ENCODE measurements around the gene CDY1.
"Not testable (repeated sequence)": the region's sequence is repeated elsewhere in the genome, so short reads cannot be mapped to it uniquely, and the experiment has no call there.

Gene CDY1, protein sequence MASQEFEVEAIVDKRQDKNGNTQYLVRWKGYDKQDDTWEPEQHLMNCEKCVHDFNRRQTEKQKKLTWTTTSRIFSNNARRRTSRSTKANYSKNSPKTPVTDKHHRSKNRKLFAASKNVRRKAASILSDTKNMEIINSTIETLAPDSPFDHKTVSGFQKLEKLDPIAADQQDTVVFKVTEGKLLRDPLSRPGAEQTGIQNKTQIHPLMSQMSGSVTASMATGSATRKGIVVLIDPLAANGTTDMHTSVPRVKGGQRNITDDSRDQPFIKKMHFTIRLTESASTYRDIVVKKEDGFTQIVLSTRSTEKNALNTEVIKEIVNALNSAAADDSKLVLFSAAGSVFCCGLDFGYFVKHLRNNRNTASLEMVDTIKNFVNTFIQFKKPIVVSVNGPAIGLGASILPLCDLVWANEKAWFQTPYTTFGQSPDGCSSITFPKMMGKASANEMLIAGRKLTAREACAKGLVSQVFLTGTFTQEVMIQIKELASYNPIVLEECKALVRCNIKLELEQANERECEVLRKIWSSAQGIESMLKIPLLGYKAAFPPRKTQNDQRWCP

DNA sequence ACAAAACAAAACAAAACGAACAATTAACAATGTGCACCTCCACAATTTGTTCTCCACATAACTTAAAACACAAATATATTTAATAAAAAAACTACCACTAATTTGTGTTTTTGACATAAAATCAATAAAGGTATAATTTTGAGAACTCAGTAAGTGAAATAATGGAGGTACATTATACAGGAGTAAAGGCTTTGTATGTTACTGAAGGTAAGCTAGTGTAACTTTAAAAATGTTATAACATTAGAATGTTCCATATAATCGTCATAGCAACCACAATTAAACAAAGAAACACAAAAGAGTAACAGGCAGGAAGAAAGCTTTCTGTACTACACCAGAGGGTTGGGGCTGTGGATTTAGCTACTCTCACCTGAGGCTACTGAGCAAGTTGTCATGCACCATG, at the start of gene CDY1:
CDY1 (plus strand) TSS at position 301 of the 400 bp plus-strand sequence. CDS start 326 bp downstream, outside the sequence.
- DNase-seq = not testable (repeated sequence)

DNA sequence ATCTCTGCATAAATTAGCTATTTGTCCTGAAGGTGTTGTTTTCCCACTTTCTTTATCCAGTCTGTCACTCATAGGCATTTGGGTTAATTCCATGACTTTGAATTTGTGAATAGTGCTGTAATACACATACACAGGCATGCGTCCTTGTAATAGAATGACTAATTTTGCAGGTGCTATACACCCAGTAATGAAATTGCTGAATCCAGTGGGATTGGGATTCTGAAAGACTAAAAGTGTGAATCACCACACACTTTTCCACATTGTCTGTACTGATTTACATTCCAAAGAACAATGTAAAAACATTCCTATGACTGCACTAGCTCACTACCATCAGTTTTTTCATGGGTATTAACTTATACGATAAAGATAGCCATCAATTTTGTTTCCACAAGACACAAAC, 28.6 kb upstream of the CDY1 start:
- DNase-seq = not testable (repeated sequence)

DNA sequence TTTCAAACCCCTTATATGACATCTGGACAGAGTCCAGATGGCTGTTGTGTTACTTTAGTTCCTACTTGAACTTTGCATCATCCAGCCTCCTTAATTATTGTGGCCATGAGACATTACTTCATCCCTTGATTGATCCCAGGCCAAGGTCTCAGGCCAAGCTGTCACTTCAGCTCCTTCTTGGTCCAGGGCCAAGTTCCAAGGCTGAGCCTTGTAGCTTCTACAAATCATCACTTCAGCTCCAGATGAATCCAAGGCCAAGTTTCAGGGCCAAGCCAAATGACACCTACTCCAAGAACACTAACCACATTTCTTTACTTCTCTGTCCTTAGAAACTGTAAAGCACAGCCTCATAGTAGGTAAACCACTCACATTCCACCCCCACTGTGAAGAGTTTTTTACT, 1.7 kb upstream of the CDY1 start:
- DNase-seq = not testable (repeated sequence)

DNA sequence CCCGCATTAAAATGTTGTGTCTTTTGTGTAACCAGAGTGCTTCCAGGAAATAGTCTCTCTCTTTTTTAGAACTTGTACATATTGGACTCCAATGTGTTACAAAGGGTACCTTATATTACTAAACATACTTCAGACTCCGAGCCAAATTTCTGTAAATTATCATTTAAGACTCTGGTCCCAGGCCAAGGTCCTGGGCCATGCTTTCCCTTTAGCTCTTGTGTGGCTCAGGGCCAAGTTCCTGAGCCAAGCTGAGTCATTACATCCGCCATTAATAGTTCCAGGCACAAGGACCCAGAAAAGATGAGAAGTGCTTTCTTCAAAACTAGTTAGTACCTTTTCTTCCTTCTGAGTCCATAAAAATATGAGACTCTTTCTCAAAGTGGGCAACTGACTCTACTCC, 4.6 kb downstream of the CDY1 start:
- DNase-seq = not testable (repeated sequence)

DNA sequence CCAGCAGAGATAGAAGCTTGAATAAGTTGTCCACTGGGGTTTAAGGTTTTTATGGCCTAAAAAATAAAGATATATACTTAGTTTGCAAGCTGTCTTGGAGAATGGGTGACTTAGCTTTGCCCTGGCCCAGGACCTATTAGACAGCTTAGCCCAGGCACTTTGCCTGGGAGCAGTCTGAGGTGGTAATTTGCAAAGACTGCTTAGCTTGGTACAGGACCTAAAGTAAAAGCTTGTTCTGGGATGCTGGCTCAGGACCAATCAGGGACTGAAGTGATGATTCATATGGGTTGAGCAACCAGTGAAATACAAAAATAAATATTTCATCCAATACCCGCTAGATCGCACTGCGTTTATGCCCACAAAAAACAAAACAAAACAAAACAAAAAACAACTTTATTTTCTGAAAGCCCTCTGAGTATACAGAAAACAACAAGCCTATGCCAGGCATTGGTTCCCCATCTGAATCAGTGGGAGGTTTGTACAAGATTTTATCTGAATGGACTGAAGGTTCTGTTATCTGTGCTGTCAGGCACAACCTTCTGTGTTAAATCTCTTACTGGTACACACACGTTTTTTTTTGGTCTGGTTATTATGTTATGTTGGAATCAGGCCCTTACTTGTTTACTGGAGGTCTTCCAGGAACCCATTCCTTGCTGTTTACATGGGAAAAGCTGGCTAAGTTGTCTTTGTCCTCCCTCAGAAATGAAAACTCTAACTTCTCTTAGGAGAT, 8.6 kb downstream of the CDY1 start:
- not testable (repeated sequence) for DNase-seq

DNA sequence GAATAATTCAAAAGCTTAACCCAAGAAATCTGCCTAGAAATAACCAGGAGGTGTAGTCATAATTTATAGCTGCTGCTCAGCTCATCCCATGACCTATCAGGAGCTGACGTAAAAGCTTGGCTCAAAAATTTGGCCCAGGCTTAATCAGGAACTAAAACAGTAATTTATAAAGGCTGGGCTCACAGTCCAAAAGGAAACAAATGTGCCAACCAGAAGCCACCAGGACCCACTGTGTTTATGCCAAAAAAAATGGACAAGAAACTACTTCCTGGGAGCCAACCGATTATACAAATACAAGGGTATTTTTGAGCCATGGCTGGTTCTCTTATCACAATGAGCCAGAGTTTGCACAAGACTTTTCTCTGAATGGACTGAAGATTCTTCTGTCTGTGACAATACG, 17.9 kb downstream of the CDY1 start:
- DNase-seq = not testable (repeated sequence)

DNA sequence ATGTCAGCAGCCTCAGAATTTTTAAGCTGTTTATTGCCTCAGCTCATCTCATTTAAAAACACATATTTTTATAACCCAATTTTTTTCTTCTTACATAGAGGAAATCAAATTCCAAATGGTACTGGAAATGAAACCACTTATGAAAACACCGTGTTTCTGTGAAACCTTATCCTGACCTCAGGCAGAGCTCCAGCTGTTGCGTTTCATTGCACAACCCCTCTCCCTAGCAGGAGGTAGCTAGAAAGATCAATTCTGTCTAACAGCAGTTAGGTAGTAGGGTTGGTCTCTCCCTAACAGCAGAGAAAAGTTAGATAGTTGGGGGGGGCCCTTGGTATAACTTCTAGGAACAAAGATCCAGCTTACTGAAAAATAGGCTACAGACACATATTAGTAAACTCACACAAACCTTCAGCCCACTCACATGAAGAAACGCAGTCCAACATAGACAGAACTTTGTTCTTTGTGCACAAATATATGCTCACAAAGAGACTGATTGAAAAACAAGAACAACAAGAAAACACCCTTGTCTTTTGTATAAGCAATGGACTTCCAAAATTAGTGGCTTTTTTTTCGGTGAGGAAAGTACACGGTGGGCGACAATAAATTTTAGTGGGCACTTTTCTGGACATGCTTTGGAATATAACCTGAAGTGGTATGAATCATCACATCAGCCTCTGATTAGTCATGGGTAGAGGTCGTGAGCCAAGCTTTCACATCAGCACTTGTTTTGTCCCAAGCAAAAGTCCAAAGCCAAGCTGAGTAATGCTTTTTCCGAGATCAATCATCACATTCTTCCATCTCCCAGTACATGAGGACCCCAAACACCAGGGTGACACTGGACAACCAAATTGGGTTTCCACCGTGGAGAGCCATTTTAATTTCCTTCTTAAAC, 21.4 kb downstream of the CDY1 start:
- DNase-seq = not testable (repeated sequence)

All from CD4-positive, alpha-beta T cell treated with Interleukin-17A for 1 hour (primary cell).